ENCODE measurements around the gene RASGEF1C. TPM values are rescaled to one million over a fixed set of nuclear protein-coding genes. Genes with fewer than 3 reads are reported as not detected.
"Not testable (repeated sequence)": the region's sequence is repeated elsewhere in the genome, so short reads cannot be mapped to it uniquely, and the experiment has no call there.

Gene RASGEF1C
- total and polyA plus RNA-seq, 2 of the 13 experiments (the other 11 are each of a cell fraction or from before 2014, with no cell fraction given), result not detected

- H3K27ac ChIP-seq (ENCODE audit: extremely low read length, insufficient read depth, low read length); in situ Hi-C loops (cut with HindIII; ENCODE audit: extremely low pct_ligation_motif_present, low pct_unique_long_range_greater_than_20kb); H3K79me2 ChIP-seq (ENCODE audit: insufficient read depth, low read length); H3K4me2 ChIP-seq (ENCODE audit: low read depth, low read length); H3K9ac ChIP-seq (ENCODE audit: insufficient read depth, low read depth, low read length); H3K36me3 ChIP-seq (replicated peaks in 1 of 2; ENCODE audit: control insufficient read depth in 1 of 2, insufficient read depth in 2 of 2, low read length in 2 of 2); FAIRE-seq; DNase-seq (ENCODE audit: low spot score); ATAC-seq; H3K9me3 ChIP-seq (ENCODE audit: low read length); H4K20me1 ChIP-seq (ENCODE audit: insufficient read depth, low read length); BruUV-seq (replicated peaks); H3K4me3 ChIP-seq (replicated peaks in 1 of 3; ENCODE audit: insufficient read depth in 1 of 3, low read depth in 2 of 3, low read length in 3 of 3); H3K4me1 ChIP-seq (ENCODE audit: insufficient read depth, low read length); POLR2A ChIA-PET; H2AFZ ChIP-seq (ENCODE audit: low read length): not testable (repeated sequence)
- CTCF ChIA-PET (ENCODE audit: low intra/inter-chr PET ratio, low total read pairs), result interaction anchor here (0.8 kb wide), 1 partner anchor 83 kb away, joined by 5 read pairs; the partner anchor contains the start of gene RASGEF1C
- H3K27me3 ChIP-seq (ENCODE audit: control insufficient read depth in 1 of 2, insufficient read depth in 2 of 2, low read length in 2 of 2), result peaks cover 5 to 48% of the 10 kb centered on the region in 2 experiments
- WGBS (ENCODE audit: low lambda C conversion rate), result 27% methylated on average over 17 of the region's 17 CpGs
- intact Hi-C loops (cut with micrococcal nuclease; ENCODE audit: unreplicated experiment), result loop anchor here (10.0 kb wide), 2 partner anchors 79 to 199 kb away; partner anchors contain the start of gene RASGEF1C
Measured at GRCh38 chr5:180126156-180126555, 82.9 kb downstream of the RASGEF1C start.

GRCh38 chr5:180124662-180125061 lies 84.3 kb downstream of the RASGEF1C start:
- BruUV-seq (replicated peaks); H2AFZ ChIP-seq (ENCODE audit: low read length); CTCF ChIA-PET (ENCODE audit: low intra/inter-chr PET ratio, low total read pairs); H3K27ac ChIP-seq (ENCODE audit: extremely low read length, insufficient read depth, low read length); FAIRE-seq; H3K4me1 ChIP-seq (ENCODE audit: insufficient read depth, low read length); H3K36me3 ChIP-seq (replicated peaks in 1 of 2; ENCODE audit: control insufficient read depth in 1 of 2, insufficient read depth in 2 of 2, low read length in 2 of 2); POLR2A ChIA-PET; H3K9ac ChIP-seq (ENCODE audit: insufficient read depth, low read depth, low read length); H3K79me2 ChIP-seq (ENCODE audit: insufficient read depth, low read length); H3K4me2 ChIP-seq (ENCODE audit: low read depth, low read length); H3K9me3 ChIP-seq (ENCODE audit: low read length); in situ Hi-C loops (cut with HindIII; ENCODE audit: extremely low pct_ligation_motif_present, low pct_unique_long_range_greater_than_20kb); ATAC-seq; H3K4me3 ChIP-seq (replicated peaks in 1 of 3; ENCODE audit: insufficient read depth in 1 of 3, low read depth in 2 of 3, low read length in 3 of 3); H4K20me1 ChIP-seq (ENCODE audit: insufficient read depth, low read length); DNase-seq (ENCODE audit: low spot score): not testable (repeated sequence)
- intact Hi-C loops (cut with micrococcal nuclease; ENCODE audit: unreplicated experiment), result loop anchor here (10.0 kb wide), 2 partner anchors 80 to 200 kb away; partner anchors contain the start of gene RASGEF1C
- 48% methylated on average over 6 of the region's 6 CpGs for whole genome bisulfite sequencing (ENCODE audit: low lambda C conversion rate)
- H3K27me3 ChIP-seq (ENCODE audit: control insufficient read depth in 1 of 2, insufficient read depth in 2 of 2, low read length in 2 of 2), result peaks cover 5 to 44% of the 10 kb centered on the region in 2 experiments

- Histone ChIP-seq H3K36me3 (replicated peaks in 1 of 2; ENCODE audit: control insufficient read depth in 1 of 2, insufficient read depth in 2 of 2, low read length in 2 of 2) (no peaks in the 10 kb centered on the region), H3K27me3 (ENCODE audit: control insufficient read depth in 1 of 2, insufficient read depth in 2 of 2, low read length in 2 of 2) (peaks cover 3 to 35% of the 10 kb centered on the region in 2 experiments), H3K4me2 (ENCODE audit: low read depth, low read length) (no peak overlapping the region), H4K20me1 (ENCODE audit: insufficient read depth, low read length) (no peaks in the 10 kb centered on the region), H3K4me3 (replicated peaks in 1 of 3; ENCODE audit: insufficient read depth in 1 of 3, low read depth in 2 of 3, low read length in 3 of 3) (no peak overlapping the region), H2AFZ (ENCODE audit: low read length) (no peak overlapping the region), H3K79me2 (ENCODE audit: insufficient read depth, low read length) (no peaks in the 10 kb centered on the region), H3K9ac (ENCODE audit: insufficient read depth, low read depth, low read length) (no peak overlapping the region), H3K27ac (ENCODE audit: extremely low read length, insufficient read depth, low read length) (no peak overlapping the region), H3K9me3 (ENCODE audit: low read length) (no peaks in the 10 kb centered on the region), H3K4me1 (ENCODE audit: insufficient read depth, low read length) (no peaks in the 10 kb centered on the region)
- BruUV-seq (replicated peaks), result no TSS peak
- ATAC-seq (no peak), DNase-seq (ENCODE audit: low spot score) (no peak), FAIRE-seq (no peak)
- CTCF ChIA-PET (ENCODE audit: low intra/inter-chr PET ratio, low total read pairs), result no interaction called here
- in situ Hi-C loops (cut with HindIII; ENCODE audit: extremely low pct_ligation_motif_present, low pct_unique_long_range_greater_than_20kb), result no loop called here
- POLR2A ChIA-PET, result no interaction called here
- TF ChIP-seq ZNF367 (CRISPR knock-in tag; IDR thresholded peaks at IDR 0.05; ENCODE audit: borderline replicate concordance), result no peak
- no peak for TF ChIP-seq HOXA9 (CRISPR knock-in tag; IDR thresholded peaks at IDR 0.05; ENCODE audit: borderline replicate concordance)
- TF ChIP-seq RNF219 (CRISPR knock-in tag; IDR thresholded peaks at IDR 0.05), result no peak
- TF ChIP-seq ZFX (CRISPR knock-in tag; IDR thresholded peaks at IDR 0.05; ENCODE audit: low read depth), result no peak
- no peak for TF ChIP-seq ZSCAN29 (CRISPR knock-in tag; conservative IDR thresholded peaks at IDR 0.05)
- no peak for TF ChIP-seq CCDC6 (CRISPR knock-in tag; IDR thresholded peaks at IDR 0.05)
- no peak for TF ChIP-seq ZNF629 (CRISPR knock-in tag; conservative IDR thresholded peaks at IDR 0.05)
- no peak for TF ChIP-seq FOSL2 (CRISPR knock-in tag; IDR thresholded peaks at IDR 0.05)
- WGBS (ENCODE audit: low lambda C conversion rate), result 88% methylated on average over 1 of the region's 1 CpG
- intact Hi-C loops (cut with micrococcal nuclease; ENCODE audit: unreplicated experiment), result loop anchor here (10.0 kb wide), 2 partner anchors 82 to 202 kb away; partner anchors contain the start of gene RASGEF1C
Measured at GRCh38 chr5:180122875-180123274, 86.1 kb downstream of the RASGEF1C start.
